Neutrophil (primary cell): Measurements from ENCODE around the gene ATP5F1C.
A peak's percentile ranks its signal among the peaks of the same experiment; 100 is the strongest.
"Not testable (repeated sequence)": the region's sequence is repeated elsewhere in the genome, so short reads cannot be mapped to it uniquely, and the experiment has no call there.

Source experiments
- H3K27ac ChIP-seq: fragments of 200-600 bp; sonication (generic); 2 replicates; pipeline ENCODE4 v1.5.1; 2016; ENCODE audit warnings: mild to moderate bottlenecking, moderate library complexity
- H3K27me3 ChIP-seq: fragments of 200-600 bp; sonication (generic); 2 replicates; pipeline ENCODE4 v1.6.0; 2016; ENCODE audit warnings: mild to moderate bottlenecking
- H3K36me3 ChIP-seq: fragments of 200-600 bp; sonication (generic); 2 replicates; pipeline ENCODE4 v1.5.1; 2017
- H3K4me1 ChIP-seq, 2 experiments: fragments of 200-600 bp in 1 of 2; sonication (generic) in 1 of 2; 1 replicate in 1 of 2; 2 replicates in 1 of 2; pipeline versions ENCODE4 v1.5.1 to v1.6.1; 2013 to 2016; ENCODE audit warnings: low read depth in 1 of 2, low read length in 1 of 2, mild to moderate bottlenecking in 1 of 2, moderate library complexity in 1 of 2; ENCODE audit not compliant: control insufficient read depth in 1 of 2, insufficient read depth in 1 of 2
- H3K4me3 ChIP-seq, 2 experiments: fragments of 200-600 bp in 1 of 2; sonication (generic) in 1 of 2; 1 replicate in 1 of 2; 2 replicates in 1 of 2; pipeline ENCODE4 v1.5.1; 2013 to 2016; ENCODE audit warnings: low read depth in 1 of 2, low read length in 1 of 2, mild to moderate bottlenecking in 1 of 2, moderate library complexity in 1 of 2
- H3K9me3 ChIP-seq: fragments of 200-600 bp; sonication (generic); 2 replicates; pipeline ENCODE4 v1.5.1; 2016
- TF ChIP-seq, protein P1 (sequence below): fragments of 200-600 bp; sonication (generic); IDR thresholded peaks from 2 replicates; pipeline ENCODE4 v1.5.1; 2016; ENCODE audit warnings: antibody characterized with exemption

The ATP5F1C gene

GRCh38 chr10:7767209-7767608, 20.8 kb upstream of the ATP5F1C start:
- TF ChIP-seq, protein P1, sequence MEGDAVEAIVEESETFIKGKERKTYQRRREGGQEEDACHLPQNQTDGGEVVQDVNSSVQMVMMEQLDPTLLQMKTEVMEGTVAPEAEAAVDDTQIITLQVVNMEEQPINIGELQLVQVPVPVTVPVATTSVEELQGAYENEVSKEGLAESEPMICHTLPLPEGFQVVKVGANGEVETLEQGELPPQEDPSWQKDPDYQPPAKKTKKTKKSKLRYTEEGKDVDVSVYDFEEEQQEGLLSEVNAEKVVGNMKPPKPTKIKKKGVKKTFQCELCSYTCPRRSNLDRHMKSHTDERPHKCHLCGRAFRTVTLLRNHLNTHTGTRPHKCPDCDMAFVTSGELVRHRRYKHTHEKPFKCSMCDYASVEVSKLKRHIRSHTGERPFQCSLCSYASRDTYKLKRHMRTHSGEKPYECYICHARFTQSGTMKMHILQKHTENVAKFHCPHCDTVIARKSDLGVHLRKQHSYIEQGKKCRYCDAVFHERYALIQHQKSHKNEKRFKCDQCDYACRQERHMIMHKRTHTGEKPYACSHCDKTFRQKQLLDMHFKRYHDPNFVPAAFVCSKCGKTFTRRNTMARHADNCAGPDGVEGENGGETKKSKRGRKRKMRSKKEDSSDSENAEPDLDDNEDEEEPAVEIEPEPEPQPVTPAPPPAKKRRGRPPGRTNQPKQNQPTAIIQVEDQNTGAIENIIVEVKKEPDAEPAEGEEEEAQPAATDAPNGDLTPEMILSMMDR = no peak
- Histone ChIP-seq H3K4me3 (no peak overlapping the region), H3K9me3 (no peaks in the 10 kb centered on the region), H3K36me3 (peaks cover 93% of the 10 kb centered on the region), H3K27ac (no peak overlapping the region), H3K4me1 (peaks cover 14 to 16% of the 10 kb centered on the region in 2 experiments), H3K27me3 (no peaks in the 10 kb centered on the region)

DNA sequence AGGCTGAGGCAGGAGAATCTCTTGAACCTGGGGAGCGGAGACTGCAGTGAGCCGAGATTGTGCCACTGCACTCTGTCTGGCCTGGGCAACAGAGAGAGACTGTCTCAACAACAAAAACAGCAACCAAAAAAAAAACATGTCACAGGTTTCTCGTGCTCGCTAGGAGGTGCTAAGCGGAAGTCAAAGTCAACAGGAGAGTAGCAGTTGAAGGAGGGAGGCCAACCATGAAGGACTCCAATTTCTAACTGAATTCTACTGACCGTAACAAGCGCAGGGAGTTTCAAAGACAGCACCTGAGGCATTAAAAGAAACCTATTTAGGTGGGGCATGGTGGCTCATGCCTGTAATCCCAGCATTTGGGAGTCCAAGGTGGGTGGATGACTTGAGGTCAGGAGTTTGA, 19.6 kb upstream of the ATP5F1C start:
- Histone ChIP-seq H3K27ac (no peak overlapping the region), H3K36me3 (peaks cover 90% of the 10 kb centered on the region), H3K4me1 (peaks cover 11 to 12% of the 10 kb centered on the region in 2 experiments), H3K9me3 (no peaks in the 10 kb centered on the region), H3K27me3 (no peaks in the 10 kb centered on the region), H3K4me3 (no peak overlapping the region)
- TF ChIP-seq, protein P1 = no peak

GRCh38 chr10:7773845-7774801, 13.9 kb upstream of the ATP5F1C start:
- Histone ChIP-seq H3K4me1 (no peaks in the 10 kb centered on the region), H3K27ac (no peak overlapping the region), H3K9me3 (no peaks in the 10 kb centered on the region), H3K27me3 (no peaks in the 10 kb centered on the region), H3K36me3 (peaks cover 89% of the 10 kb centered on the region), H3K4me3 (no peak overlapping the region)
- TF ChIP-seq, protein P1 = no peak

DNA sequence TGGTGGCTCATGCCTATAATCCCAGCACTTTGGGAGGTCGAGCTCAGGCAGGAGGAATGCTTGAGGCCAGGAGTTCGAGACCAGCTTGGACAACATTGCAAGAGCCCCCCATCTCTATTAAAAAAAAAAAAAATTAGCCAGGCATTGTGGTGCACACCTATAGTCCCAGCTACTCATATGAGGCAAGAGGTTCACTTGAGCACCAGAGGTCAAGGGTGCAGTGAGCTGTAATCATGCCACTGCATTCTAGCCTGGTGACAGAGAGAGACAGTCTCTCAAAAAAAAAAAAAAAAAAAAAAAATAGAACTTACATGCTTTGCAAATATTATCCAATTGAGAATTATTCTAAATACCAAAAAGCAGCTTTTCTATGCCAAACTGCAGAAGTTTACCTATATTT, 11.2 kb upstream of the ATP5F1C start:
- H3K9me3 ChIP-seq = no peaks in the 10 kb centered on the region
- H3K27ac ChIP-seq = no peak overlapping the region
- no peaks in the 10 kb centered on the region for H3K4me1 ChIP-seq
- no peaks in the 10 kb centered on the region for H3K27me3 ChIP-seq
- no peak overlapping the region for H3K4me3 ChIP-seq
- peaks cover 89% of the 10 kb centered on the region for H3K36me3 ChIP-seq
- TF ChIP-seq, protein P1 = no peak

DNA sequence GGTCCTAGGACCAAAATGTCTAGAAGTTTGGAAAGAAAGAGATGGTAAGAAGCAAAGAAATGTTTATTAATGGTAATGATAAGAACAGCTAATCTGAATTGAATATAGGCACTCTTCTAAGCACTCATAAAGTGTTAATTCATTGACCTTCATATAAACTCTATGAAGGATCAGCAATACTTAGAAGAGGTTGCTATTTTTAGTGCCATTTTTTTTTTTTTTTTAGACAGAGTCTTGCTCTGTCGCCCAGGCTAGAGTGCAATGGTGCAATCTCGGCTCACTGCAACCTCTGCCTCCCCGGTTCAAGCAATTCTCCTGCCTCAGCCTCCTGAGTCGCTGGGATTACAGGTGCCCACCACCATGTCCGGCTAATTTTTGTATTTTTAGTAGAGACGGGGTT, 5.8 kb upstream of the ATP5F1C start:
- H3K36me3 ChIP-seq = peaks cover 54% of the 10 kb centered on the region
- H3K4me3 ChIP-seq = not testable (repeated sequence)

GRCh38 chr10:7786430-7786829, 1.5 kb upstream of the ATP5F1C start:
- Histone ChIP-seq H3K9me3 (no peaks in the 10 kb centered on the region), H3K4me1 (peaks cover 27 to 33% of the 10 kb centered on the region in 2 experiments), H3K36me3 (peaks cover 11% of the 10 kb centered on the region), H3K27ac (peak overlapping the region; percentile 75), H3K4me3 (no peak overlapping the region), H3K27me3 (no peaks in the 10 kb centered on the region)
- TF ChIP-seq, protein P1 = no peak

More for the DNA sequence above, 5.8 kb upstream of the ATP5F1C start:
- not testable (repeated sequence) for H3K27ac ChIP-seq, H3K9me3 ChIP-seq, H3K27me3 ChIP-seq
- peaks cover 8 to 11% of the 10 kb centered on the region in 2 experiments for H3K4me1 ChIP-seq
